GM12878 (cell line): ENCODE measurements around the gene PAXX. TPM values are rescaled to one million over a fixed set of nuclear protein-coding genes. Genes with fewer than 3 reads are reported as not detected.

Experiments used
- ATF2 ChIP-seq: IDR thresholded peaks from 2 replicates; pipeline ENCODE4 v1.6.1; 2012; ENCODE audit warnings: low read length, inconsistent platforms
- E2F4 ChIP-seq: IDR thresholded peaks from 2 replicates; pipeline ENCODE4 v1.6.1; 2012; ENCODE audit warnings: low read depth, low read length, improper control_type of control experiment
- EGR1 ChIP-seq, 2 experiments: IDR thresholded peaks; 1 replicate in 1 of 2; 2 replicates in 1 of 2; pipeline ENCODE4 v1.6.1; 2011 to 2012; ENCODE audit warnings: low read depth in 2 of 2, low read length in 2 of 2, borderline replicate concordance in 1 of 2, mild to moderate bottlenecking in 1 of 2, moderate library complexity in 1 of 2
- EZH2 ChIP-seq: IDR thresholded peaks from 2 replicates; pipeline ENCODE4 v1.6.1; 2012; ENCODE audit warnings: low read depth, mild to moderate bottlenecking, control low read depth, inconsistent platforms, low read length, borderline replicate concordance; ENCODE audit not compliant: control insufficient read depth
- MEF2B ChIP-seq: fragments of 450-650 bp; IDR thresholded peaks from 2 replicates; pipeline ENCODE4 v1.6.1; 2018; ENCODE audit warnings: mild to moderate bottlenecking, moderate library complexity; ENCODE audit not compliant: partially characterized antibody, poor library complexity, severe bottlenecking
- MYC ChIP-seq: IDR thresholded peaks from 2 replicates; pipeline ENCODE4 v1.6.1; 2011; ENCODE audit warnings: mild to moderate bottlenecking, low read length, moderate library complexity, inconsistent platforms; ENCODE audit not compliant: insufficient read depth, insufficient replicate concordance, insufficient read length, severe bottlenecking
- NFYB ChIP-seq: IDR thresholded peaks from 2 replicates; pipeline ENCODE4 v1.6.1; 2011; ENCODE audit warnings: low read depth, mild to moderate bottlenecking, low read length, improper control_type of control experiment, moderate library complexity; ENCODE audit not compliant: insufficient read depth
- NKRF ChIP-seq: fragments of 450-650 bp; conservative IDR thresholded peaks from 2 replicates; pipeline ENCODE4 v1.6.1; 2017; ENCODE audit warnings: mild to moderate bottlenecking, moderate library complexity
- NR2C1 ChIP-seq: fragments of 450-650 bp; IDR thresholded peaks from 2 replicates; pipeline ENCODE4 v1.6.1; 2017; ENCODE audit warnings: antibody characterized with exemption, mild to moderate bottlenecking, moderate library complexity
- NR2F1 ChIP-seq: fragments of 450-650 bp; conservative IDR thresholded peaks from 2 replicates; pipeline ENCODE4 v1.6.1; 2017; ENCODE audit warnings: mild to moderate bottlenecking
- NRF1 ChIP-seq: conservative IDR thresholded peaks from 2 replicates; pipeline ENCODE4 v1.6.1; 2011; ENCODE audit warnings: mild to moderate bottlenecking, low read depth, low read length, improper control_type of control experiment
- RCOR1 ChIP-seq: conservative IDR thresholded peaks from 2 replicates; pipeline ENCODE4 v1.6.1; 2012; ENCODE audit warnings: low read depth, low read length, improper control_type of control experiment
- SIX5 ChIP-seq: IDR thresholded peaks from 2 replicates; pipeline ENCODE4 v1.6.1; 2011; ENCODE audit warnings: mild to moderate bottlenecking, low read depth, low read length, moderate library complexity; ENCODE audit not compliant: severe bottlenecking
- STAT1 ChIP-seq: fragments of 450-650 bp; conservative IDR thresholded peaks from 2 replicates; pipeline ENCODE4 v1.6.1; 2014; ENCODE audit warnings: antibody characterized with exemption, mild to moderate bottlenecking
- TBL1XR1 ChIP-seq: IDR thresholded peaks from 2 replicates; pipeline ENCODE4 v1.6.1; 2012; ENCODE audit warnings: low read depth, low read length, improper control_type of control experiment
- USF1 ChIP-seq: IDR thresholded peaks from 2 replicates; pipeline ENCODE4 v1.6.1; 2011; ENCODE audit warnings: borderline replicate concordance, low read depth, mild to moderate bottlenecking, moderate library complexity, mixed read lengths, low read length; ENCODE audit not compliant: insufficient read depth; ENCODE audit errors: extremely low read length
- YBX1 ChIP-seq: fragments of 450-650 bp; IDR thresholded peaks from 2 replicates; pipeline ENCODE4 v1.6.1; 2016; ENCODE audit warnings: antibody characterized with exemption
- YY1 ChIP-seq: IDR thresholded peaks from 2 replicates; pipeline ENCODE4 v1.6.1; 2011; ENCODE audit warnings: low read depth, mild to moderate bottlenecking, low read length
- ZNF207 ChIP-seq: fragments of 450-650 bp; IDR thresholded peaks from 2 replicates; pipeline ENCODE4 v1.6.1; 2014; ENCODE audit warnings: antibody characterized with exemption, mild to moderate bottlenecking, borderline replicate concordance
- polyA plus RNA-seq, 11 experiments: library from polyadenylated mRNA; depleted of rRNA in 4 of 11; unstranded in 6 of 11; stranded (reverse) in 5 of 11; fragments of >200 nt; fragmentation: Nextera tagmentation in 4 of 11; fragmentation: Illumina TruSeq in 1 of 11; extraction: Ambion mirVana in 4 of 11; extraction: Trizol in 1 of 11; gene quantifications; 1 replicate in 1 of 11; 2 replicates in 10 of 11; pipeline versions ENCODE4 v1.2.1 to v1.2.3, GENCODE V29; 2011 to 2016; ENCODE audit warnings: inconsistent platforms in 2 of 11, missing spikeins in 2 of 11, low read depth in 1 of 11
- total RNA-seq, 4 experiments: library from RNA; depleted of rRNA in 3 of 4; stranded (reverse); fragments of >200 nt in 3 of 4; fragmentation: Illumina TruSeq in 1 of 4; extraction: Trizol in 1 of 4; gene quantifications; 2 replicates each; pipeline versions ENCODE4 v1.2.1 to v1.2.3, GENCODE V29; 2013 to 2021

PAXX gene
- total and polyA plus RNA-seq, 10 of the 15 experiments (the other 5 are each of a cell fraction or from before 2014, with no cell fraction given): 0.18 to 60.6 (median 29.5) TPM

GRCh38 chr9:136944519-136945332, 47.5 kb upstream of the PAXX start, which contains the start of the genes C8G and FBXW5 (continued):
- TF ChIP-seq E2F4: 0 out of 2 replicates have a peak, but pooled peaks have one; percentile 50
- TF ChIP-seq USF1: no peak
- peak; percentile 81 for TF ChIP-seq NRF1
- peak; percentile 22 for TF ChIP-seq SIX5
- peak; percentile 52; the same call in 1 of the 2 replicates for TF ChIP-seq RCOR1
- TF ChIP-seq EZH2: no peak
- no peak for TF ChIP-seq NFYB
- peak; percentile 87 for TF ChIP-seq ZNF207
- peak; percentile 46; the same call in 1 of the 2 replicates for TF ChIP-seq TBL1XR1
- TF ChIP-seq NKRF: peak; percentile 35; the same call in 1 of the 2 replicates
- TF ChIP-seq ATF2: no peak
- TF ChIP-seq YY1: peak; percentile 91
- peak; percentile 81; the same call in 1 of the 2 replicates for TF ChIP-seq NR2F1
- no peak for TF ChIP-seq YBX1
- no peak for TF ChIP-seq MYC
- no peak; the same call in 1 of the 2 replicates for TF ChIP-seq STAT1
- TF ChIP-seq EGR1 (IDR thresholded peaks at IDR 0.05; ENCODE audit: borderline replicate concordance in 1 of 2, low read depth in 2 of 2, low read length in 2 of 2): peak in 1 of 2 experiments; percentile 96; a peak in 2 of 3 replicates
- peak; percentile 75 for TF ChIP-seq NR2C1
- TF ChIP-seq MEF2B: no peak
